Adrenal gland (tissue), 5 donors: ENCODE data around the gene RBM8A.
"Not testable (repeated sequence)": the region's sequence is repeated elsewhere in the genome, so short reads cannot be mapped to it uniquely, and the experiment has no call there.

Experiments used
- CTCF ChIP-seq, 6 experiments: fragments of 450-650 bp in 4 of 6; fragments of 200-600 bp in 2 of 6; sonication (generic) in 1 of 6; IDR thresholded peaks; 1 replicate in 5 of 6; 2 replicates in 1 of 6; pipeline versions ENCODE4 v1.5.1 to v1.8.0; 2016 to 2021; ENCODE audit warnings: antibody characterized with exemption in 6 of 6, mild to moderate bottlenecking in 2 of 6, moderate library complexity in 1 of 6
- POLR2A ChIP-seq, 2 donors: fragments of 450-650 bp; IDR thresholded peaks; one replicate each; pipeline ENCODE4 v1.6.1; 2017; ENCODE audit warnings: antibody characterized with exemption in 2 of 2, mild to moderate bottlenecking in 2 of 2, moderate library complexity in 1 of 2
- donor health status: DM: no; HTN: no; CAD: no.

- not testable (repeated sequence) for TF ChIP-seq CTCF, POLR2A (IDR thresholded peaks at IDR 0.05)
Measured at GRCh38 chr1:145920297-145920696, 7.0 kb downstream of the RBM8A start.
